Globus pallidus (tissue), 1 donor: ENCODE data around the gene NHP2.

Experiments used
- DNase-seq: peaks from one replicate; pipeline ENCODE4 v3.0.0-alpha.2; 2015; ENCODE audit warnings: low spot score

Gene NHP2

GRCh38 chr5:178174456-178174855 is 20.8 kb upstream of the NHP2 start:
- DNase-seq = no peak

DNA sequence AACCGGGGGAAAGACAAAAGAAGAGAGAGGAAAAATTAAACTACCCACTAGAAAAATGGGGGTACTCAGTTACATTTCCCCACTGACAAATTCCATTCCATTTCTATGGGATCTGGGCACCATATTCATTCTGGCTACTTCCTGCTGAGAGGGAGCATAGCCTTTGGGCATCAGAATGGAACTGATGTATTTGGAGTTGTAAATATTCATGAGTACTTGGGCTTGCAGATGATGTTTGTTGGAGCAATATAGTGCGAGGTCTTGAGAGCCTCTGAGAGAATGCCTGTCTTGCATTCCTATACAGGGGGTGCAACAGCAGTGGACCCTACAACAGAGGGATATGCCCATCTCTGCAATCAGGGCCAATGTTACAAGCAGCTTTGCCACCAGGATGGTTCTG is 16.8 kb upstream of the NHP2 start:
- no peak for DNase-seq

- no peak for DNase-seq
Measured at GRCh38 chr5:178165581-178165980, 11.9 kb upstream of the NHP2 start.

DNA sequence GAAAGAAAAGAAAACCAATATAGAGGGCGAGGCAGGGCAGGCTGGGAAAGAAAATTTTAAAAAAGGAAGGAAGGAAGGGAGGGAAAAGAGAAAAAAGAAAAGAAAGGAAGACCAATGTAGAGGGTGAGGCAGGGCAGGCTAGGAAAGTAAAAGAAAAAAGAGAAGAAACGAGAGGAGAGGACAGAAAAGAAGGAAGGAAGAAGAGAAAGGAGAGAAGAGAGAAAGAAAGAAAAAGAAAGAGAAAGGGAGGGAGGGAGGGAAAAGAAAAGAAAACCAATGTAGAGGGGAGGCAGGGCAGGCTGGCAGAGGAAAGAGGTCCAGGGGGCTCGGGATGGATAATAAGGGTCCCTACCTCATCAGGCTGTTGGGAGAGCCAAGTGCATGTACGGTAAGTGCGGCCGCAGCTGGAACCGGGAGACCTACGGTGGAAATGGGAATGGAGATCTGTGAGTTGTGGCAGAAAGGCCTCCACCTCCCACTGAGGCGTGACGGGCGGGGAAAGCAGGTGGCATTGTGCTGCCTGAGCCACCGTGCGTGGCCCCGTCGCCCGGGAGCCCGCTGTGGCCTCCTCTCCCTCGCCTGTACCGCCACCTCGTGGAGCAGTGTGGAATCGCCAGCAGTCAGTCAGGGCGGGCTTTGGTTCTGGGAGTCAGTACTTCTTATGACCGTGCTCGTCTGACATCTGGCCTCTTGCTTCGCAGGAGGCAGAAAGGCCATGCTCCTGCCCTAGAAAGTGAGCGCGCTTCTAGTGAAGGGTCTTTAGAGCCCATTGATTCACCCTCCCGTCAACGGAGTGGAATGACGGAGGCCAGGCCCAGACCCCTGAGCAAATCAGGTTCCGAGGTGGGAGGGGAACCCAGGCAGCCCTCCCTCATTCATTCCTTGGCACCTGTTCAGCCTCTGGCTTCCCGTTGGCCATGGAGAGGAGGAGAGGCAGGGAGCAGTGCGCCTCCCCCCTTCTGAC is 10.4 kb upstream of the NHP2 start:
- peak; percentile 63 for DNase-seq

DNA sequence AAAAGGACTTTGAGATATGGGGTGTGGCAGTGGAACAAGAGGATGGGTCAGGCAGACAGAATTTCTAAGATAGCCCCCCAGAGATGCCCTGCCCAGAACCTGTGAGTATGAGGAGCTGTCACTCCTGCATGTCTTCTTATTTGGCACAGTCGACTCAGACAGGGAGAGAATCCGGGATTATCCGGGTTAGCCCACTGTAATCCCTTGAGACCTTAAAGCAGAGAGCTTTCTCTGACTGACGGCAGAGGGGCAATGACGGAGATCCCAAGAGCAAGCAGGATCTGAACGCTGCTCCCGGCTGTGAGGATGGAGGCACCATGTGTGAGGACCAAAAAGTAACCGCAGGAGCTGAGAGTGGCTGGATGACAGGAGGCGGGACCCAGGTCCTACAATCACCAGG is 8.8 kb upstream of the NHP2 start:
- no peak for DNase-seq

DNA sequence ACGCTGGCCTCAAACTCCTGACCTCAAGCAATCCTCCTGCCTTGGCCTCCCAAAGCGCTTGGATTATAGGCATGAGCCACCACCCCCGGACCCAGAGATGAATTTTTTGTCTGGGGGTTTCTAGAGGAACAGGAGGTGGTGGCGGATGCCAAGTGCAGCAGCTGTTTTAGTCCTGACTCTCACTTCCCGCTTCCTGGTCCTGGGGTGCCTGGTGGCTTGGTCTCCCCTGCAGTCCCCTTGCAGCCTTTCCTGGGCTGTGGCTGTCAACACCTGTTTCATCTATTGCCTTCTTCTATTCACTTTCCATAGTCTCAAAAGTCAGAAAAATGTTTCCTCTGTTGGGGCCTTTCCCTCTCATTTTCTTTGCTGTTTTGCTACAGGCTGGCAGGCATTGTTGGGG is 6.5 kb upstream of the NHP2 start:
- DNase-seq = no peak

DNA sequence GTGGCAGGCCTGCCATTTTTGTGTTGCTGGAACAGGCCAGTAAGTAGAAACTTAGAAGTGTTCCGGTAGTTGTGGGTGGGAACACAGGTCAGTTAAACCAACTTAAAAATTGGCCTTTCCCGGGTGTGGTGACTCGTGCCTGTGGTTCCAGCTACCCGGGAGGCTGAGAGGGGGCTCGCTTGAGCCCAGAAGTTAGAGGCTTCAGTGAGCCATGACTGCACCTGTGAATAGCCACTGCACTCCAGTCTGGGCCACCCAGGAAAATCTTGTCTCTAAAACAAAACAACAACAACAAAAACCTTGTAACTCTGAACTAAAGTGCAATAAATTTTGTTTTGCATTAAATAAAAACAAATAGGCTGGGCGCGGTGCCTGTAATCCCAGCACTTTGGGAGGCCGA is 1.4 kb upstream of the NHP2 start:
- no peak for DNase-seq

DNA sequence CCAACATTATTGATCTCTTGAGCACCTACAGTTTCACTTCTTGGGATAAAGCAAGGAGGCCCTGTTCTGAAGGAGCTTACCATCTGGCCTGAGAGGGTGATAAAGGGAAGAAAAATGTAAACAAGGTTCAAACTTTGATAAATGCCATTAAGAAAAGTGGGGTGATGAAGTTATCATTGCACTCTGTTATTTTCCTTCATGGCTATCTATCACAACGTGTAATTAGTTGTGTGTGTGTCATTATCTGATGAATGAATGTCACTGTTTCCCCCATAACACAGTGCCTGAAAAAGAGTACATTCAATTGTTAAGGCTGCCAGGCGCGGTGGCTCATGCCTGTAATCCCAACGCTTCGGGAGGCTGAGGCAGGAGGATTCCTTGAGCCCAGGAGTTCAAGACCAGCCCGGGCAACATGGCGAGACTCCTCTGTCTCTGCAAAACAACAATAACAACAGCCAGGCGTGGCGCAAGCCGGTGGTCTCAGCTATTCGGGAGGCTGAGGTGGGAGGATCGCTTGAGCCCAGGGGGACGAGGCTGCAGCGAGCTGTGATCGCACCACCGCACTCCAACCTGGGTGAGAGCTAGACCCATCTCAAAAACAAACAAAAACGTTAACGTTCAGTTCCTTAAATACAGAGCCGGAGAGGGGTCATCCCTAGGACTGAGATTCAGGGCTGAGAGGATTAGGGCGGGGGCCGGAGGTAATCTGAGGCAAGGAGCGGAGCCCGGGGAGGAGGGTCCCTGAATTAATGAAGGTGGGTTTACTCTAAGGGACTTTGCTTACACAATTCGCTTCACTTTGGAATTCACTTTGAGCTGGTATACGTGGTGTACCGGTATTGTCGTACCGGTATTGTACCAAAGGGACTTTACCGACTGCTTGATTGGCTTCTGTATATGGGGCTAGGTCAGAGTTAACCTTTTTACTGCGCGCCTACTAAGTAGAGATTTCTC is 917 bp downstream of the NHP2 start:
- no peak for DNase-seq

DNA sequence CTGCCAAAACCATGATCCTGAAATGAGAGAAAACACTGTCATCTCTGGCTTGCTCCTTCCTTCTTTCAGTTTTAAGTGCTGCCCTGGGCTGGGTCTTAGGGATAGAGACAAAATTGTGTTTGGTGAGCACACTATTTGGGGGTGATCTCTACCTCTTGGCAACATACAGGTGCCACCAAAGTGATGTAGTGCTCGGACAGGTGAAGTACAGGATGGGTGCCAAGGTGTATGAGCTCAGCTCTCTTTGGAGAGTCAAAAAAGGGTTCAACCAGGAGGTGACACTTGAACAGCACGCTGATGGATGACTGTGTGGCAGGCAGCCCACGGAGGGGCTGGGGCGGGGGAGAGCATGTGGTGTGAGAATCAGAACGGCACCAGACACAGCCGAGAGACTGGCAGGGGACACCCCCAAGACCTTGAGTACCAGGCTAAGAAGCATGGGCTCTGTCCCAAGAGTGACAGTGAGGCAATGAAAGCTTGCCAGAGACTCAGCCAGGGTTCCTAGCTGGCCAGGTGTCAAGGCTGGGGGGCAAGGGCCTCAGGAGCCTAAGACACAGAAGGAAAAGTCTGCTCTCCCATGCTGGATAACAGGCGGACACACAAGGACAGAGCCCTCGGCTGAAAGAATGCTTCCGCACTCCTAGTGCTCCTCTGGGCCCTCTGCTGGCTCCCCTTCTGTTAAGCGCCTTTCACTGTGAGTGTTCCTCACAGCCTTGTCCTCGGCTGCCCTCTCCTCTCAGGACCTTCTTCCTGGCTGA is 2.5 kb downstream of the NHP2 start:
- no peak for DNase-seq

DNA sequence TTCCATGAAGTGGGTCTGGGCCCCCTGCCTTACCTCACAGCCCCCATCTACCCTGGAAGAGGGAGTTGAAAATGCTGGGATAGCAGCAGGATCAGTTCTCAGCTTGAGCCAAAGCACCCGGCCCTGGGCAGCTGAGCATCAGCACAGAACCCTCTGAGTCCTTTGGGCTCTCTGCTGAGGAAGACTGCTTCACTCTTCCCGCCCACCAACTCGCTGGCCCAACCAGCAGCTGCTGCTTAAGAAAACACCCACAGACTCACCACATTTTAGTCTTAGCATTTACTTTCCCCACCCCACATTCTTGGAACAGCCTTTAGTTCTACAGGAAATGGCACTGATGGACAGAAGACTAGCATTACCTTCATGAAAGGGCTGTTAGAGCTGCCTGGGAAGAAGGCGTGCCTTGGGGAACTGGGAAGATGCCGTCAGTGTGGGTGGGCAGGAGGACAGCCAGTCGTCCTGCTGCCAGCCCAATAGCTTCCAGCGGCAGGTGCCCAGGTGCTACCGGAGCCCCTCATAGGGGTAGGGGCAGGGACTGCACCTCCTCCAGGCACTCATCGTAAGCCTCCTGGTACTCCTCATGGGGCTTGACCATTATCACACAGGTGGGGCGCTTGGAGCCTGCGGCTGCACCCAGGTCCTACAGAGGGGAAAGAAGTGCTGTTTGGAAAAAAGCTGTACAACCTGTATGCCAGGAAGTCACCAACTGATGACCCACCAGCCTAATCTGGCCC is 4.3 kb downstream of the NHP2 start:
- no peak for DNase-seq

GRCh38 chr5:178147406-178147805 is 6.3 kb downstream of the NHP2 start:
- no peak for DNase-seq

GRCh38 chr5:178145965-178146820 is 7.5 kb downstream of the NHP2 start:
- DNase-seq = no peak

DNA sequence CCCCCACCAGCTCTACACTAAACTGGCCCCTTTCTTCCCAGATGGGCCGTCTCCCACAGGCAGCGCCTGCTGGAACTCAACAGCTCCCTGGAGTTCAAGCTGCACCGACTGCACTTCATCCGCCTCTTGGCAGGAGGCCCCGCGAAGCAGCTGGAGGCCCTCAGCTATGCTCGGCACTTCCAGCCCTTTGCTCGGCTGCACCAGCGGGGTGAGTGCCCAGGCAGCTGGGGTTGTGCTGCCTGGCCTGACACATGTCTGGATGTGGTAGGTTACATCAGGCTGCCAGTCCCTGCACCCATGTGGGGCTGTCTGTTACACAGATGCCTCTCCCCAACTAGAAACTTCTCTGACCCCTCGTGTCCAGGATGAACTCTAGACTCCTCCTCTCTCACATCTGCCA is 9.8 kb downstream of the NHP2 start:
- no peak for DNase-seq

GRCh38 chr5:178143246-178143645 is 10.4 kb downstream of the NHP2 start:
- no peak for DNase-seq

DNA sequence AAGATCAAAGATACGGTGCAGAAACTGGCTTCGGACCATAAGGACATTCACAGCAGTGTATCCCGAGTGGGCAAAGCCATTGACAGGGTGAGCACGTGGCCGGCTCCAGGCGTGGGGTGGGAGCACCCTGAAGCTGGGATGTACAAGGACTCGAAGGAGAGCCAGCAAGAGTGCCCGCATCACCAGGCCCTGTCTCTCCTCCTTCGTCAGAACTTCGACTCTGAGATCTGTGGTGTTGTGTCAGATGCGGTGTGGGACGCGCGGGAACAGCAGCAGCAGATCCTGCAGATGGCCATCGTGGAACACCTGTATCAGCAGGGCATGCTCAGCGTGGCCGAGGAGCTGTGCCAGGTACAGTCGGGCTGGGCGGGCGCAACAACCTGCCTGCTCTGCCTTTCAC is 11.0 kb downstream of the NHP2 start:
- DNase-seq = no peak

- no peak for DNase-seq
Measured at GRCh38 chr5:178141550-178141949, 12.1 kb downstream of the NHP2 start.

- DNase-seq = no peak
Measured at GRCh38 chr5:178137991-178138390, 15.7 kb downstream of the NHP2 start.

DNA sequence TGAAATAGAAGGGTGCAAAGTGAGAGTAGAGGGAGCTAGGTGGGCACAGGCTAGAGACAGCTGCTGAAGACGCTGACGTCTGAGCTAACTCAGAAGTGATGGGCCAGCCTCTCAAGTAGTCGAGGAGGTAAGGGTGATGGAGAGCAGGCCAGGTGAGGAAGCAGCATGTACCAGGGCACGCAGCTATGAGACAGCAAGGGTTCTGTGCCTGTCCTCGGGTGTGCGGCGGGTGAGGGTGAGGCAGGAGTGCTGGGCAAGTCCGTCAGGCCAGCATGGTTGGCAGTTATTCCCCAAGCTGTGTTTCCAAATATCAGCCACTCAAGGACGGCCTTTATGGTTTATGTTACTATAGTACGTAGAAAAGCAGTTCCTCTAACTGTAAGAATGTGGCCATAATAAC is 16.7 kb downstream of the NHP2 start:
- DNase-seq = no peak

DNA sequence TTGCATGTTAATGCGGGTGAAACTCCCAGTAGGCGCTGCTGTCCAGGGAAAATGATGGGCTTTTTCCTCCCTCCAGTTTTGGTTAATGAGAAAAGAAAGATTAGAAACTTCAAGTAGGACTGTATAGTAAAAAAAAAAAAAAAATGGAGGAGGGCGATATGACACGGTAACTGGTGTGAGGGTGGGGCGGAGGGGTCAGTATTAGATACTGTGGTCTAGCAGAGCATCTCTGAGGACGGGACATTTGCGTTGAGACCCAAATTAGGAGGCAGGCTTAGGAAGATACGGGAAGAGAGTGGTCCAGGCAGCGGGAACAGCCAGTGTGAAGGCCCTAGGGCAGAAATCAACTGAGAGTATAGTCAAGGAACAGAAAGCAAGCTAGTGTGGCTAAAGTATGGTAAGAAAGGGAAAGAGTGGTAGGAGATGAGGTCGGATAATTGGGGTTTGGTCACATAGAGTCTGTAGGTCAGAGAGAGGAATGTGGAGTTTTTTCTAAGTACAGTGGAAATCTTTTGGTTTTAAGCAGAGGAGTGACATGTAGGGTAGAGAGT is 22.2 kb downstream of the NHP2 start:
- DNase-seq = no peak
